Measurements from ENCODE around the gene AAK1. TPM values are rescaled to one million over a fixed set of nuclear protein-coding genes. Genes with fewer than 3 reads are reported as not detected.
"Not testable (repeated sequence)": the region's sequence is repeated elsewhere in the genome, so short reads cannot be mapped to it uniquely, and the experiment has no call there.

Gene AAK1
- total RNA-seq, 2 donors from 2014 or later: 187 to 243 TPM

DNA sequence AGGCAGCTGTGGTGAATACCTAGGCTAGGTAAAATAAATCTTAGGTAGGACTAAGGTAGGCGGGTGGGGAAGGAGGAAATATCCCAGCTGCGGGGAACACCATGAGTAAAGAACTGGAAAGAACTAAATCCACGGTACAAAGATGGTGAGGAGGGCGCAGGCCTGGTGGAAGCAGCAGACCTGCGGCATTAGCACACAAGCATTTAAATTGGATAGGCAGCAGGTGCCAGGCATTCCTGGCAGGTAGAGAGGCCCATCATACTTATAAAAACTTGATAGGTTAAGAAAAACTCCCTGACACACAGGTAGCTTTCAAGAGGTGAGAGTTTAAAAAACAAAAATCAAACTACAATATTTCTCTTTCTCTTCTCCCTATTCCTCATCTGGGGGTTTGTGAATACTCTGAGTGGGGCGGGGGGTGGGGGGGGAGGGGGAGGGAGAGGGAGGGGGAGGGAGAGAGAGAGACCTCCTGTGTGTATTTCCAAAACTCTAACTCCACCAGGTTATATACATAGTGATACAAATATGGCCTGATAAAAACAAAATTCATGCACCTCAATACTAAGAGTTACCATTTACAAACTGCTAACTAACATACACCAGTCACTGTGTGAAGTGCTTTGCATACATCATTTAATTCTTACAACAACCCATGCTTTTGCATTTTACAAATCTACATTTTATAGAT is 13.5 kb downstream of the AAK1 start:
- no peak overlapping the region for H3K27ac Mint-ChIP-seq
- H3K4me3 Mint-ChIP-seq: peak overlapping the region; percentile 50
- DNase-seq (no peak), ATAC-seq (no peak)
- H3K4me1 Mint-ChIP-seq: peaks cover 35% of the 10 kb centered on the region
- H3K27me3 Mint-ChIP-seq: no peaks in the 10 kb centered on the region
- peaks cover 2% of the 10 kb centered on the region for H3K36me3 Mint-ChIP-seq (ENCODE audit: low read depth)
- no peaks in the 10 kb centered on the region for H3K9me3 ChIP-seq (ENCODE audit: control insufficient read depth, low read length, poor library complexity, severe bottlenecking)

DNA sequence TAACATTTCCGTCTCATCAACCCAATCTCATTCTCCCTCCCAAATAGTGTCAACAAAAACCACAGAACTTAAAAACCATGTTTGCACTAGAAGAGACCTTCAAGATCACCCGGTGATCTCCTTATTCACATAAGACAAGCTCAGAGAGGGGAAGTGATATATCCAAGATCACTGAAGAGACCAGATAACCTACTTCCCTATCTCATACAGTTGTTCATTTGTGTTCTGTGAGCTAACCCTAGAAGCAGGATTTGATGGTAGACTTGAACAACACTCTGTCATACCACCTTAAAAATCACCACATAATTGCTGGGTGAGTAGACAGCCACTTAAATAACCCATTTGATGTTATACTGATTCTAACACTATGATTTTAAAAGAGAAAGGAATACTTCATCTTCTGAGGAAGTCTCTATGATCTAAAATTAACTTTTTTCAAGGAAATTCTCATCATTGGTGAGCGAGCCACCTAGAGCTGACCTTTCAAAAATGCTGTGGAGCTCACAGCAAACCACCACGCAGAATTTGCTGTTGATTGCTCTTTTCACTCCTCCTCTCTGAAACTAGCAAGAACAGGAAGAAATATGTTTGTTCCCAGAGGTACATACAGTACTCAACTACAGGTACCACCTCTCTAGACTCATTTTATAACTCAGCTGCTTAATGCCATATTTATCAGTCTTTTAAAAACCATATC is 15.1 kb downstream of the AAK1 start:
- Mint-ChIP-seq H3K27ac (no peak overlapping the region), H3K4me3 (no peak overlapping the region), H3K4me1 (peaks cover 28% of the 10 kb centered on the region), H3K36me3 (ENCODE audit: low read depth) (peaks cover 2% of the 10 kb centered on the region), H3K27me3 (no peaks in the 10 kb centered on the region)
- DNase-seq: no peak
- no peaks in the 10 kb centered on the region for H3K9me3 ChIP-seq (ENCODE audit: control insufficient read depth, low read length, poor library complexity, severe bottlenecking)
- ATAC-seq: peak; percentile 70

DNA sequence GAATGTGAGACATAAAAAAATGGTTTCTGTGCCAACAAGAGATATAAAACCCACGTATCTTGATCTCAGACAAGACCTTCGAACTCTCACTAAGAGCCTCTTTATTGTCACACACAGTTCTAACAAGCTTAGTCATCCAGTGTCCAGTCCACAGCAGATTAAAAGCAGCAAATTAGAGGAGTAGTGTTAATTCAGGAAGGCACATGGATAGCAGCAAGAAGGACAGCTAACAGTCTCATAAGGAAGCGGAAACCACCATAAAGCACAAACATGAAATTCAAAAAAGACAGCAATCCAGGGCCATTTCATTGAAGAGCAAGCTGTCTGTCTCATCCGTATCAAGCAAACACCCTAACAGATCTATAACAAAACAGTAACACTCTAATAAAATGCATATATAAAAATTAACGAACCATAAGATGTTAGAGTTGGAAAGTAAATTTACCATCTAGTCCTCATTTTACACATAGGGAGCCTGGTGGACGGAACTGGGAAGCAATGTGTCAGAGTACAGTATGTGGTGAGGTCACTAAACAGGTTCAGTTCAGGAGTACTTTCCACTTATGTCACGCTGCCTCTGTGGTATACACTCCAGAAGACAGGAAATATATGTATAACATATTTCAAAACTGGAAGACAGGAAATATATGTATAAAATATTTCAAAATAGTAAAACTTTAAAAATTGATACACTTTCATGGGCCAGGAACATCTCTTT is 18.3 kb downstream of the AAK1 start:
- peak; percentile 47 for ATAC-seq
- Mint-ChIP-seq H3K27ac (no peak overlapping the region), H3K4me3 (no peak overlapping the region), H3K4me1 (peaks cover 24% of the 10 kb centered on the region), H3K36me3 (ENCODE audit: low read depth) (peaks cover 2% of the 10 kb centered on the region), H3K27me3 (no peaks in the 10 kb centered on the region)
- no peaks in the 10 kb centered on the region for H3K9me3 ChIP-seq (ENCODE audit: control insufficient read depth, low read length, poor library complexity, severe bottlenecking)
- DNase-seq: no peak

DNA sequence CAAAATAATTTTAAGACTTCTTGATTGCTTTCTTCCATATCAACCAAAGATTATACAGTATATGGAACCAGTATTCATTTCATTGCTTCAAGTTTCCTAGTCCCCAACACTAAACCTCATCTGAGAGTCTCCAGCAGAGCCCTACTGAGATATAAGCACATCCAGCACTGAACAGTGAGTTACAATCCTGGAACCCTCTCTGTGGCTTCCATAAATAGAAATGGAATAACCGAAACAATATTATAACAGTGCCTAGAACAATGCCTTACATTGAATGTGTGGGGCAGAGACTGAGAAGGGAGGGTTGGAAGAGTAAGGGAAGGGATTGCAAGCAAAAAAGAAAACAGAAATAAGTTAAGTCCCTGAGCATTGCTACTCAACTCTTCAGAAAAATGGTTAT is 18.9 kb downstream of the AAK1 start:
- DNase-seq (no peak), ATAC-seq (no peak)
- Mint-ChIP-seq H3K4me1 (peaks cover 24% of the 10 kb centered on the region), H3K4me3 (no peak overlapping the region), H3K27me3 (no peaks in the 10 kb centered on the region), H3K36me3 (ENCODE audit: low read depth) (peaks cover 2% of the 10 kb centered on the region), H3K27ac (no peak overlapping the region)
- H3K9me3 ChIP-seq (ENCODE audit: control insufficient read depth, low read length, poor library complexity, severe bottlenecking): no peaks in the 10 kb centered on the region

DNA sequence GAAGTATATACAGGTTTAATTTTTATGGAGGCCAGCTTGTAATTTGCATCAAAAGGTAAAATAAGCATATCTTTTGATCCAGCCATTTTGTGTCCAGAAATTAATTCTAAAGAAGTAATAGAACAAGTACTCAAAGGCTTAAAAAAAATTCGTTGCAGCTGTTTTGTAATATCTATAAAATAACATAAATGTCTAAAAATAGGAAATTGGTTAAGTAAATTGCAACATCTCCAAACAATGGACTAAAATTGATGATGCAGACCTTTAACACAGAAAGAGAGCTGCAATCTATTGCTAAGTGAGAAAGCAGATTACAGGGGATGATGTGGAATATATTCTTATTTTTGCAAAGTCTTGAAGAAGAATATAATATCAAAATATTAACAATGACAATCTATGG is 19.4 kb downstream of the AAK1 start:
- ATAC-seq: no peak
- Mint-ChIP-seq H3K27ac (no peak overlapping the region), H3K4me3 (no peak overlapping the region), H3K27me3 (no peaks in the 10 kb centered on the region), H3K4me1 (peaks cover 24% of the 10 kb centered on the region), H3K36me3 (ENCODE audit: low read depth) (peaks cover 1% of the 10 kb centered on the region)
- no peak for DNase-seq
- no peaks in the 10 kb centered on the region for H3K9me3 ChIP-seq (ENCODE audit: control insufficient read depth, low read length, poor library complexity, severe bottlenecking)

DNA sequence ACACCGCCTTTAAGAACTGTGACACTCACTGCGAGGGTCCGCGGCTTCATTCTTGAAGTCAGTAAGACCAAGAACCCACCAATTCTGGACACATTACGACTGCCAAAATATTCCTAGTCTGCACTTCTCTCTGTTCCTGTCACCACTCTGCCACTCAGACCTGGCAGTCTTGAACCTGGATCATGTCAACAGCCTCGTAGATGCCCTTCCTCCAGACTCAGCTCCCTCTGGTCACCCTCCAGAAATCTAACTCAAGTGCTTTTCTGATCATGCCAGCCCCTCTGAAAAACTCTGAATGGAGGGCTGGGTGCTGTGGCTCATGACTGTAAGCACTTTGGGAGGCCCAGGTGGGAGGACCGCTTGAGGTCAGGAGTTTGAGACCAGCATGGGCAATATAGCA is 20.3 kb downstream of the AAK1 start:
- Mint-ChIP-seq H3K27ac (no peak overlapping the region), H3K36me3 (ENCODE audit: low read depth) (no peaks in the 10 kb centered on the region), H3K4me3 (peak overlapping the region; percentile 31), H3K4me1 (peaks cover 24% of the 10 kb centered on the region), H3K27me3 (no peaks in the 10 kb centered on the region)
- DNase-seq (no peak), ATAC-seq (no peak)
- H3K9me3 ChIP-seq (ENCODE audit: control insufficient read depth, low read length, poor library complexity, severe bottlenecking): no peaks in the 10 kb centered on the region

DNA sequence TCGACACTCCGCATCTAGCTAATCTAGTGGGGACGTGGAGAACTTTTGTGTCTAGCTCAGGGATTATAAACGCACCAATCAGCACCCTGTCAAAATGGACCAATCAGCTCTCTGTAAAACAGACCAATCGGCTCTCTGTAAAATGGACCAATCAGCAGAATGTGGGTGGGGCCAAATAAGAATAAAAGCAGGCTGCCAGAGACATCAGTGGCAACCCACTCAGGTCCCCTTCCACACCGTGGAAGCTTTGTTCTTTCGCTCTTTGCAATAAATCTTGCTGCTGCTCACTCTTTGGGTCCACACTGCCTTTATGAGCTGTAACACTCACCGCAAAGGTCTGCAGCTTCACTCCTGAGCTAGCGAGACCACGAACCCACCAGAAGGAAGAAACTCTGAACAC is 20.7 kb downstream of the AAK1 start:
- not testable (repeated sequence) for H3K36me3 Mint-ChIP-seq (ENCODE audit: low read depth); H3K27ac Mint-ChIP-seq; ATAC-seq; H3K27me3 Mint-ChIP-seq; DNase-seq; H3K9me3 ChIP-seq (ENCODE audit: control insufficient read depth, low read length, poor library complexity, severe bottlenecking)
- H3K4me3 Mint-ChIP-seq: peak overlapping the region; percentile 31
- peaks cover 24% of the 10 kb centered on the region for H3K4me1 Mint-ChIP-seq

DNA sequence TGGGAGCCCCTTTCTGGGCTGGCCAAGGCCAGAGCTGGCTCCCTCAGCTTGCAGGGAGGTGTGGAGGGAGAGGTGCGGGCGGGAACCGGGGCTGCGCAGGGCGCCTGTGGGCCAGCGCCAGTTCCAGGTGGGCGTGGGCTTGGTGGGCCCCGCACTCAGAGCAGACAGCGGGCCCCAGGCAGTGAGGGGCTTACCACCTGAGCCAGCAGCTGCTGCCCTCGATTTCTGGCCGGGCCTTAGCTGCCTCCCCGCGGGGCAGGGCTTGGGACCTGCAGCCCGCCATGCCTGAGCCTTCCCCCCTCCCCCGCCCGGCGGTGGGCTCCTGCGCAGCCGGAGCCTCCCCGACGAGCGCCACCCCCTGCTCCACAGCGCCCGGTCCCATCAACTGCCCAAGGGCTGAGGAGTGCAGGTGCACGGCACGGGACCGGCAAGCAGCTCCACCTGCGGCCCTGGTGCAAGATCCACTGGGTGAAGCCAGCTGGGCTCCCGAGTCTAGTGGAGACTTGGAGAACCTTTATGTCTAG is 21.5 kb downstream of the AAK1 start:
- not testable (repeated sequence) for H3K27ac Mint-ChIP-seq; H3K36me3 Mint-ChIP-seq (ENCODE audit: low read depth)
- H3K4me1 Mint-ChIP-seq: peaks cover 24% of the 10 kb centered on the region

DNA sequence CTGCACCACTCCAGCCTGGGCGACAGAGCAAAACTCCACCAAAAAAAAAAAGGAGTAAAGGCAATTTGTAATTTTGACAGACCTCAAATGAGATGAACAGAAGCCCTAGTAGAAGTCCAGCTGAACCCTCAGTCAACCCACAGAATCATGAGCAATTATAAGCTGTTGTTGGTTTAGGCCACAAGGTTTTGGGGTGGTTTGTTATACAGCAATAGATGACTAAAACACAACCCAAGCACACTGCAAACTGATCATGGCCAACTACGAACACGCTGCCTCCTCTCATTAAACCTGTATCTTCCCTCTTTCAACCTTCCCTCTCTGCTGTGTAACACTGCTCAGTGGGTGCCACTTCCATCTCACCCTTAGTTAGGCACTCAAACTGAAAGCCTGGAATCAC is 22.1 kb downstream of the AAK1 start:
- Mint-ChIP-seq H3K27ac (no peak overlapping the region), H3K36me3 (ENCODE audit: low read depth) (no peaks in the 10 kb centered on the region), H3K4me3 (peak overlapping the region; percentile 74), H3K27me3 (no peaks in the 10 kb centered on the region), H3K4me1 (peaks cover 24% of the 10 kb centered on the region)
- no peaks in the 10 kb centered on the region for H3K9me3 ChIP-seq (ENCODE audit: control insufficient read depth, low read length, poor library complexity, severe bottlenecking)
- ATAC-seq: no peak
- DNase-seq: no peak

More for the DNA sequence above, 21.5 kb downstream of the AAK1 start:
- not testable (repeated sequence) for H3K9me3 ChIP-seq (ENCODE audit: control insufficient read depth, low read length, poor library complexity, severe bottlenecking); ATAC-seq; DNase-seq; H3K27me3 Mint-ChIP-seq
- H3K4me3 Mint-ChIP-seq: peak overlapping the region; percentile 74

DNA sequence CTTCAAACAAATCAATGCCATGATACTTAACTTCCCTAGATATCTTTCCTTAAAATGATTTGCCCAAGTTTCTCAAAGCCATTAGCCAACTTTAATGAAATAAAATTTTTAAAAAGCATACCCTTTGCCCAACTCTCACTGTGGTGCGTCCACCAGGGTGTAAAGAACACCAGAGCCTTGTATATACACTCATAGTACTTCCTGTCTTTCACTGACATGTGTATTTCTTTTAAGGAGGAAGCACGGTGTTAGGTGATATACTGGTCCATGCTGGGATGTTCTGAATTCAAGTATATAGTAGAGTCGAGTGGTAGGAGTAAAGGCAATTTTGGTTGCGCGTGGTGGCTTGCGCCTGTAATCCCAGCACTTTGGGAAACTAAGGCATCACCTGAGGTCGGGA is 22.7 kb downstream of the AAK1 start:
- no peaks in the 10 kb centered on the region for H3K27me3 Mint-ChIP-seq
- ATAC-seq: peak; percentile 55

DNA sequence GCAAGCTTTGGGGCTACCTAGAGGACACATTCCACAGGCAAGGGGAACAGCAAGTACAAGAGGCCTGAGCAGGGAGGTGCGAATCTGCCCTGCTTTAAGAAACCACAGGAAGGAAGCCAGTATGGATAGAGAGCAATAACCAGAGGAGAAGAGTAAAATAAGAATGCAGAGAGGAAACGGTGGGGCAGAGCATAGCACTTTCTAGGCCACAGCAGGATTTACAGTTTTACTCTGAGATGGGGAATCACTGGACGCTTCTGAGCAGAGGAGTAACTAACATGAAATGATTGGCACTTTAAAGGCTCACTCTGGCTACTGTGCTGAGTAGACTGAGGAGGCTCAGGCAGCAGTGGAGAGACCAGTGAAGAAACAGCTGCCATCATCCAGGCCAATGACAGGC is 23.8 kb downstream of the AAK1 start:
- DNase-seq: no peak

More for the DNA sequence above, 22.7 kb downstream of the AAK1 start:
- no peaks in the 10 kb centered on the region for H3K36me3 Mint-ChIP-seq (ENCODE audit: low read depth)
- no peak overlapping the region for H3K27ac Mint-ChIP-seq
- H3K9me3 ChIP-seq (ENCODE audit: control insufficient read depth, low read length, poor library complexity, severe bottlenecking): no peaks in the 10 kb centered on the region
- DNase-seq: no peak
- peaks cover 25% of the 10 kb centered on the region for H3K4me1 Mint-ChIP-seq
- no peak overlapping the region for H3K4me3 Mint-ChIP-seq

DNA sequence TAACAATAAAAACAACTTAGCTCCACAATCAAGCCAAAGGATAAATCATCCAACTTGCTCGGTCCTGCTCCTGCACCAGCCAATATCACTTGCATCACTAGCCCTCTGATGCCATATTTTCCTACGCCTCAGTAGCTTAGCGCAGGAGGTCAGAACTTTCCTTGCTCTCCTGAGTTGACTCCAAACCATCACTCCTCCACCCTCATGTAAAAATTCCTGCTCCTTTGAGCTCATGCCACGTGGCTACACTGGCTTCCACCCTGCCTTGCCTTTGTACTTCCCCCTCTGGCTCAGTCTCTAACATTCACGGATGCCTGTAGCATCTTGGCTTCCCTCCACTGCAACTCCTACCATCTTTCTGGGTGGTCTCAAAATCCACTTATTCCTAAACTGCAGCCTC is 25.2 kb downstream of the AAK1 start:
- no peak for DNase-seq
- no peak overlapping the region for H3K4me3 Mint-ChIP-seq
- H3K27ac Mint-ChIP-seq: no peak overlapping the region
- no peaks in the 10 kb centered on the region for H3K36me3 Mint-ChIP-seq (ENCODE audit: low read depth)
- no peak for ATAC-seq
- H3K9me3 ChIP-seq (ENCODE audit: control insufficient read depth, low read length, poor library complexity, severe bottlenecking): no peaks in the 10 kb centered on the region
- H3K4me1 Mint-ChIP-seq: peaks cover 35% of the 10 kb centered on the region
- no peaks in the 10 kb centered on the region for H3K27me3 Mint-ChIP-seq

More for the DNA sequence above, 23.8 kb downstream of the AAK1 start:
- H3K9me3 ChIP-seq (ENCODE audit: control insufficient read depth, low read length, poor library complexity, severe bottlenecking): no peaks in the 10 kb centered on the region
- peaks cover 33% of the 10 kb centered on the region for H3K4me1 Mint-ChIP-seq
- H3K27me3 Mint-ChIP-seq: no peaks in the 10 kb centered on the region
- peak; percentile 69 for ATAC-seq
- H3K36me3 Mint-ChIP-seq (ENCODE audit: low read depth): no peaks in the 10 kb centered on the region
- H3K4me3 Mint-ChIP-seq: no peak overlapping the region
- H3K27ac Mint-ChIP-seq: no peak overlapping the region

DNA sequence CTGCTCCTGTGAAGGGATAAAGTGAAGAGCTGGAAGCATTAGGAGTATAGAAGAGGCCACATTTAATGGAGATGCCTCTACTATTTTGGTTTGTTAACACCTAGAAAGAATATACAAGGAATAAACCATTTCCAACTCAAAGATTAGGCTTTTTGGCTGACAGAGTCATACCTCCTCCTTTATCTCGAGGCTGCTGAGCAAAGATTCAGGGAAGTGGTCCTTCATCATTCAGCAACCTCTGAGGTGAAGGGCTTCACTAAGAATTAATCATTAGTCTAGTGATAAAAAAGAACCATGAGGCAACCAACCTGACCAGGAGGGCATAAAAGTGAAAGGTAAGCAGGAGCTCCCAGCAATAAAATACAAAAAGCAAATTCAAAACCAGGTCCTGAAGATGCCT is 25.8 kb downstream of the AAK1 start:
- Mint-ChIP-seq H3K27ac (no peak overlapping the region), H3K4me1 (peaks cover 35% of the 10 kb centered on the region), H3K27me3 (no peaks in the 10 kb centered on the region), H3K4me3 (no peak overlapping the region), H3K36me3 (ENCODE audit: low read depth) (no peaks in the 10 kb centered on the region)
- no peaks in the 10 kb centered on the region for H3K9me3 ChIP-seq (ENCODE audit: control insufficient read depth, low read length, poor library complexity, severe bottlenecking)
- no peak for ATAC-seq
- DNase-seq: no peak

All from T-helper 17 cell (primary cell).